OCI-LY3 (cell line): ENCODE data around the gene WDSUB1.

Experiments used
- H2AFZ ChIP-seq: fragments of 200-600, 300-600 bp; shearing (Covaris generic); 2 replicates; pipeline ENCODE4 v1.6.0; 2014; ENCODE audit warnings: antibody characterized with exemption, low read depth, low read length
- H3K27ac ChIP-seq: fragments of 200-600, 300-600 bp; sonication (generic); 2 replicates; pipeline ENCODE4 v1.5.1; 2014; ENCODE audit warnings: mild to moderate bottlenecking, low read length, moderate library complexity, mixed read lengths
- H3K27me3 ChIP-seq: fragments of 200-600, 300-600 bp; sonication (generic); 2 replicates; pipeline ENCODE4 v1.6.1; 2014; ENCODE audit warnings: low read depth, low read length, mixed read lengths
- H3K36me3 ChIP-seq: fragments of 200-600, 300-600 bp; sonication (generic); replicated peaks from 2 replicates; pipeline ENCODE3; 2014; ENCODE audit warnings: low read depth, low read length, mixed read lengths
- H3K4me1 ChIP-seq: fragments of 300-600, 200-600 bp; sonication (generic); 2 replicates; pipeline ENCODE4 v1.6.1; 2014; ENCODE audit warnings: low read length, mixed read lengths
- H3K4me2 ChIP-seq: fragments of 200-600, 300-600 bp; sonication (generic); 2 replicates; pipeline ENCODE4 v1.6.1; 2014; ENCODE audit warnings: low read length, mixed read lengths
- H3K4me3 ChIP-seq: fragments of 300-600, 200-600 bp; sonication (generic); 2 replicates; pipeline ENCODE4 v1.5.1; 2014; ENCODE audit warnings: antibody characterized with exemption, mild to moderate bottlenecking, low read length, moderate library complexity
- H3K79me2 ChIP-seq: fragments of 300-600, 200-600 bp; shearing (Covaris generic); 2 replicates; pipeline ENCODE4 v1.6.1; 2014; ENCODE audit warnings: mild to moderate bottlenecking, low read length, mixed read lengths
- H3K9ac ChIP-seq: fragments of 300-600, 200-600 bp; shearing (Covaris generic); 2 replicates; pipeline ENCODE4 v1.6.0; 2014; ENCODE audit warnings: mild to moderate bottlenecking, low read length, moderate library complexity
- H3K9me3 ChIP-seq: fragments of 200-600, 300-600 bp; shearing (Covaris generic); 2 replicates; pipeline ENCODE4 v1.6.1; 2014; ENCODE audit warnings: low read length, mixed read lengths; ENCODE audit not compliant: insufficient read depth
- H4K20me1 ChIP-seq: fragments of 200-600, 300-600 bp; sonication (generic); 2 replicates; pipeline ENCODE4 v1.6.1; 2016; ENCODE audit warnings: low read length, mixed read lengths; ENCODE audit not compliant: insufficient read depth
- EZH2phosphoT487 ChIP-seq: fragments of 200-600 bp; shearing (Covaris generic); IDR thresholded peaks from 2 replicates; pipeline ENCODE4 v1.6.1; 2018; ENCODE audit warnings: antibody characterized with exemption, mixed run types, low read depth
- TF ChIP-seq, protein P1 (sequence below): fragments of 200-600, 300-600 bp; sonication (generic); IDR thresholded peaks from 2 replicates; pipeline ENCODE4 v1.5.1; 2014; ENCODE audit warnings: antibody characterized with exemption, low read length, low read depth

The WDSUB1 gene

GRCh38 chr2:159217676-159218075 is 68.8 kb downstream of the WDSUB1 start:
- no peaks in the 10 kb centered on the region for H4K20me1 ChIP-seq
- TF ChIP-seq, protein P1, sequence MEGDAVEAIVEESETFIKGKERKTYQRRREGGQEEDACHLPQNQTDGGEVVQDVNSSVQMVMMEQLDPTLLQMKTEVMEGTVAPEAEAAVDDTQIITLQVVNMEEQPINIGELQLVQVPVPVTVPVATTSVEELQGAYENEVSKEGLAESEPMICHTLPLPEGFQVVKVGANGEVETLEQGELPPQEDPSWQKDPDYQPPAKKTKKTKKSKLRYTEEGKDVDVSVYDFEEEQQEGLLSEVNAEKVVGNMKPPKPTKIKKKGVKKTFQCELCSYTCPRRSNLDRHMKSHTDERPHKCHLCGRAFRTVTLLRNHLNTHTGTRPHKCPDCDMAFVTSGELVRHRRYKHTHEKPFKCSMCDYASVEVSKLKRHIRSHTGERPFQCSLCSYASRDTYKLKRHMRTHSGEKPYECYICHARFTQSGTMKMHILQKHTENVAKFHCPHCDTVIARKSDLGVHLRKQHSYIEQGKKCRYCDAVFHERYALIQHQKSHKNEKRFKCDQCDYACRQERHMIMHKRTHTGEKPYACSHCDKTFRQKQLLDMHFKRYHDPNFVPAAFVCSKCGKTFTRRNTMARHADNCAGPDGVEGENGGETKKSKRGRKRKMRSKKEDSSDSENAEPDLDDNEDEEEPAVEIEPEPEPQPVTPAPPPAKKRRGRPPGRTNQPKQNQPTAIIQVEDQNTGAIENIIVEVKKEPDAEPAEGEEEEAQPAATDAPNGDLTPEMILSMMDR, result no peak
- no peak overlapping the region for H2AFZ ChIP-seq
- no peaks in the 10 kb centered on the region for H3K79me2 ChIP-seq
- no peak overlapping the region for H3K9ac ChIP-seq
- H3K27ac ChIP-seq, result no peak overlapping the region
- H3K4me3 ChIP-seq, result no peak overlapping the region
- no peak overlapping the region for H3K4me2 ChIP-seq
- no peaks in the 10 kb centered on the region for H3K9me3 ChIP-seq
- H3K36me3 ChIP-seq, result no peaks in the 10 kb centered on the region
- no peaks in the 10 kb centered on the region for H3K27me3 ChIP-seq
- H3K4me1 ChIP-seq, result no peaks in the 10 kb centered on the region

DNA sequence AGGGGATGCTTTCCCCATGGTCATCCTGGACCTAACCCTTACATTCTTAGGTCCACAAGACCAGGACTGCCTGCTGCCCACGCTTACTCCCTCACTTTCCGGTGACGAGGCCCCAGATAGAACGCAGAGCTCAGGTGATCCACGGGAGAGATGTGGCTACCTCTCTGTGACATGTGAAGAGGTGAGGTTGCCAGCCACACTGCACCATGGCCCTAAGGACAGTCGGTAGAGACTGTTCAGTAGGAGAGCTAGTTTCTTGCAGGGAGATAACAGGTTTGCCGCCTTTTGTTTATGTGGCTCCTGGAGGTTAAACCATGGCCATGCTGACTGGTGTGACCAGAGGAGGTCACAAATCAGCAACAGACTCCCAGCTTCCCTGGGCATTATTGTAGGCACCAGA is 71.4 kb downstream of the WDSUB1 start:
- Histone ChIP-seq H3K4me3 (no peak overlapping the region), H3K27me3 (no peaks in the 10 kb centered on the region), H3K9me3 (no peaks in the 10 kb centered on the region), H2AFZ (no peak overlapping the region), H3K9ac (no peak overlapping the region), H4K20me1 (no peaks in the 10 kb centered on the region), H3K27ac (no peak overlapping the region), H3K4me2 (no peak overlapping the region), H3K4me1 (no peaks in the 10 kb centered on the region), H3K79me2 (no peaks in the 10 kb centered on the region), H3K36me3 (no peaks in the 10 kb centered on the region)
- TF ChIP-seq, protein P1, result no peak
- TF ChIP-seq EZH2phosphoT487, result no peak

GRCh38 chr2:159214325-159214865 is 72.1 kb downstream of the WDSUB1 start:
- no peaks in the 10 kb centered on the region for H3K27me3 ChIP-seq
- no peak overlapping the region for H3K27ac ChIP-seq
- H3K4me3 ChIP-seq, result no peak overlapping the region
- no peak overlapping the region for H3K9ac ChIP-seq
- H2AFZ ChIP-seq, result no peak overlapping the region
- no peaks in the 10 kb centered on the region for H3K9me3 ChIP-seq
- H3K4me1 ChIP-seq, result no peaks in the 10 kb centered on the region
- no peaks in the 10 kb centered on the region for H3K79me2 ChIP-seq
- H3K4me2 ChIP-seq, result no peak overlapping the region
- H3K36me3 ChIP-seq, result no peaks in the 10 kb centered on the region
- no peak for TF ChIP-seq EZH2phosphoT487
- TF ChIP-seq, protein P1, result no peak
- H4K20me1 ChIP-seq, result no peaks in the 10 kb centered on the region

DNA sequence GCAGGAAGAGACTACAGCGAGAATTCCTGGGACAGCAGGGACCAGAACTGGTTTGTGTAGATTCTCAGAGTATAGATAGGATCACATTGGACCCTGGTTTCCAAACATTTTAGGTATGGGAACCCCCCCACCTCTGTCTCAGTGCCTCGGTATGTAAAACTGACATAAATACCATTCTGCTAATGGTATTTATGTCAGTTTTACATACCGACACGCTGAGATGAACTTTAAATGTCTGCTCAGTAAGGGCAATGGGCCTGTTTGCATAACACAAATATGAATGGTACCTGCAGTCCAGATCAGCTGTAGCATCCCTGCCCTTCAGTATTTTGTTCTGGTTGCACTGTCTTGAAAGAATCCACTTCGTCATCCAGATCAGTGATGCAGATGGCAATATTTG is 73.2 kb downstream of the WDSUB1 start:
- Histone ChIP-seq H3K27me3 (no peaks in the 10 kb centered on the region), H3K4me2 (no peak overlapping the region), H4K20me1 (no peaks in the 10 kb centered on the region), H3K27ac (no peak overlapping the region), H3K9ac (no peak overlapping the region), H2AFZ (no peak overlapping the region), H3K9me3 (no peaks in the 10 kb centered on the region), H3K4me3 (no peak overlapping the region), H3K79me2 (no peaks in the 10 kb centered on the region), H3K36me3 (no peaks in the 10 kb centered on the region), H3K4me1 (no peaks in the 10 kb centered on the region)
- TF ChIP-seq, protein P1, result no peak
- TF ChIP-seq EZH2phosphoT487, result no peak
